Sigmoid colon (tissue), 7 donors: ENCODE results near the gene NT5C3B. TPM values are rescaled to one million over a fixed set of nuclear protein-coding genes. Genes with fewer than 3 reads are reported as not detected.

Source experiments
- DNase-seq: peaks from one replicate; pipeline ENCODE4 v3.0.0-alpha.2; 2019
- H3K27ac ChIP-seq, 4 donors: fragments of 200-600 bp; sonication (generic); one replicate each; pipeline ENCODE4 v1.5.1; 2016 to 2019; ENCODE audit warnings: mild to moderate bottlenecking in 1 of 4
- H3K27me3 ChIP-seq, 3 donors: fragments of 200-600 bp; sonication (generic); one replicate each; pipeline ENCODE4 v1.5.1; 2019; ENCODE audit warnings: mild to moderate bottlenecking in 1 of 3
- H3K36me3 ChIP-seq, 4 donors: fragments of 200-600 bp; sonication (generic); one replicate each; pipeline ENCODE4 v1.5.1; 2016 to 2019
- H3K4me1 ChIP-seq, 4 donors: fragments of 200-600 bp; sonication (generic); one replicate each; pipeline ENCODE4 v1.5.1; 2017 to 2019
- H3K4me3 ChIP-seq, 4 donors: fragments of 200-600 bp; sonication (generic); one replicate each; pipeline ENCODE4 v1.5.1; 2017 to 2019; ENCODE audit warnings: mild to moderate bottlenecking in 2 of 4, moderate library complexity in 1 of 4
- H3K9me3 ChIP-seq, 4 donors: fragments of 200-600 bp in 3 of 4; sonication (generic) in 3 of 4; one replicate each; pipeline versions ENCODE4 v1.5.1 to v1.6.1; 2013 to 2019
- EP300 ChIP-seq, 4 donors: sonication (generic); formaldehyde crosslinking; IDR thresholded peaks; one replicate each; pipeline ENCODE4 v1.6.1; 2017; ENCODE audit warnings: antibody characterized with exemption in 4 of 4
- POLR2A ChIP-seq, 2 donors: fragments of 450-650 bp; IDR thresholded peaks; one replicate each; pipeline ENCODE4 v1.6.1; 2016; ENCODE audit warnings: antibody characterized with exemption in 2 of 2, mild to moderate bottlenecking in 2 of 2, moderate library complexity in 2 of 2
- POLR2AphosphoS5 ChIP-seq, 4 donors: sonication (generic); formaldehyde crosslinking; IDR thresholded peaks; one replicate each; pipeline ENCODE4 v1.6.1; 2017; ENCODE audit warnings: antibody characterized with exemption in 4 of 4
- WGBS, 2 donors: extraction: QIAGEN DNeasy Blood & Tissue Kit; methylation state at CpG; one replicate each; pipeline ENCODE4 v1.1.7; 2013; 5-methylcytosine and 5-hydroxymethylcytosine counted together
- intact Hi-C: fragments of 100-400 bp; cut with DNase I; formaldehyde crosslinking; loops from one replicate; pipeline ENCODE4 v1.15.1; 2023
- polyA plus RNA-seq, 3 donors: library from polyadenylated mRNA; stranded (reverse); fragments of 200-250 nt; gene quantifications; one replicate each; pipeline ENCODE4 v1.2.3, GENCODE V29; 2013
- total RNA-seq, 4 donors: library from RNA; depleted of rRNA; stranded (reverse); fragments of >200 nt; gene quantifications; one replicate each; pipeline ENCODE4 v1.1.0, GENCODE V29; 2016
- TF ChIP-seq, protein P1 (sequence below), 4 experiments: fragments of 450-650 bp in 3 of 4; fragments of 200-600 bp in 1 of 4; IDR thresholded peaks; one replicate each; pipeline ENCODE4 v1.5.1; 2016 to 2019; ENCODE audit warnings: antibody characterized with exemption in 4 of 4, mild to moderate bottlenecking in 3 of 4, moderate library complexity in 2 of 4
- donor health status: healthy with polysubstance abuse.
- donor health status: Bipolar disorder and iron deficiency.
- donor health status: healthy.

Gene NT5C3B
- total and polyA plus RNA-seq, 7 donors, result 19.4 to 104 (median 58.5) TPM

DNA sequence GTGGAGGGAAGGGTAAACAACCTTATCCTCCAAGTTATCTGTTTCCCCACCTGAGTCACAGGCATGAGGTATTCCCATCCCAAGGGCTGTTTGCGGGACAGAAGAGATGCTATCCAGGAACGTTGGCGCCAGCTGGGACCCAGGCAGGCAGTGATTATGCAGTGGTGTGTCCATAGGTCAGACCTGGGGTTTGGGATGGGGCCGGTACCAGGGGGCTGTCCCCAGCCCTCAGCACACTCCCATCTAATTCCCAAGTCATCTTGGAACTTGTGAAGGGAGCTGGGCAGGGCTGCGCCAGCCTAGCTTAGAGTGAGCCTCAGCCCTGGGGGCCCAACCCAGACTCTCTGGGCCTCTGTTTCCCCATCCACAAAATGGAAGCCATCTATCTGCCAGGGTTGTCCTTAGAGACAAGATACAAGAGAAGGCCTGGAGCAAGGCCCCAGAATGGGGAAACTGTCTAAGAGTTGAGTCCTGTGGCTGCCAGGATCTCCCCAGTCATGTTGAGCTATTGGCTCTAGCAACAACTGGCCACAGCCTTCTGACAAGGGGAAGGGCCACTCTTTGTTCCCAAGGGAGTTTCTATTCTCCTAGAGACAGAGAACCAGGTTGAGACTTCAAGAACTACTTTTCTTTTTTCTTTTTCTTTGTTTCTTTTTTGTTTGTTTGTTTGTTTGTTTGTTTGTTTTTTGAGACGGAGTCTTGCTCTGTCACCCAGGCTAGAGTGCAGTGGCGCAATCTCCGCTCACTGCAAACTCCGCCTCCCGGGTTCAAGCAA is 39.7 kb downstream of the NT5C3B start:
- Histone ChIP-seq H3K4me3 (no peak overlapping the region), H3K4me1 (peaks cover 0 to 27% (median 18%) of the 10 kb centered on the region in 4 donors), H3K27me3 (no peaks in the 10 kb centered on the region), H3K36me3 (no peaks in the 10 kb centered on the region), H3K27ac (no peak overlapping the region), H3K9me3 (no peaks in the 10 kb centered on the region)
- no peak for TF ChIP-seq EP300 (IDR thresholded peaks at IDR 0.05)
- no peak for TF ChIP-seq POLR2AphosphoS5 (IDR thresholded peaks at IDR 0.05)
- TF ChIP-seq, protein P1, sequence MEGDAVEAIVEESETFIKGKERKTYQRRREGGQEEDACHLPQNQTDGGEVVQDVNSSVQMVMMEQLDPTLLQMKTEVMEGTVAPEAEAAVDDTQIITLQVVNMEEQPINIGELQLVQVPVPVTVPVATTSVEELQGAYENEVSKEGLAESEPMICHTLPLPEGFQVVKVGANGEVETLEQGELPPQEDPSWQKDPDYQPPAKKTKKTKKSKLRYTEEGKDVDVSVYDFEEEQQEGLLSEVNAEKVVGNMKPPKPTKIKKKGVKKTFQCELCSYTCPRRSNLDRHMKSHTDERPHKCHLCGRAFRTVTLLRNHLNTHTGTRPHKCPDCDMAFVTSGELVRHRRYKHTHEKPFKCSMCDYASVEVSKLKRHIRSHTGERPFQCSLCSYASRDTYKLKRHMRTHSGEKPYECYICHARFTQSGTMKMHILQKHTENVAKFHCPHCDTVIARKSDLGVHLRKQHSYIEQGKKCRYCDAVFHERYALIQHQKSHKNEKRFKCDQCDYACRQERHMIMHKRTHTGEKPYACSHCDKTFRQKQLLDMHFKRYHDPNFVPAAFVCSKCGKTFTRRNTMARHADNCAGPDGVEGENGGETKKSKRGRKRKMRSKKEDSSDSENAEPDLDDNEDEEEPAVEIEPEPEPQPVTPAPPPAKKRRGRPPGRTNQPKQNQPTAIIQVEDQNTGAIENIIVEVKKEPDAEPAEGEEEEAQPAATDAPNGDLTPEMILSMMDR (IDR thresholded peaks at IDR 0.05), result no peak
- no peak for TF ChIP-seq POLR2A (IDR thresholded peaks at IDR 0.05)
- WGBS, 2 donors, result 82 to 90% methylated on average over 10 of the region's 10 CpGs
- no peak for DNase-seq
- intact Hi-C loops, result no loop called here

DNA sequence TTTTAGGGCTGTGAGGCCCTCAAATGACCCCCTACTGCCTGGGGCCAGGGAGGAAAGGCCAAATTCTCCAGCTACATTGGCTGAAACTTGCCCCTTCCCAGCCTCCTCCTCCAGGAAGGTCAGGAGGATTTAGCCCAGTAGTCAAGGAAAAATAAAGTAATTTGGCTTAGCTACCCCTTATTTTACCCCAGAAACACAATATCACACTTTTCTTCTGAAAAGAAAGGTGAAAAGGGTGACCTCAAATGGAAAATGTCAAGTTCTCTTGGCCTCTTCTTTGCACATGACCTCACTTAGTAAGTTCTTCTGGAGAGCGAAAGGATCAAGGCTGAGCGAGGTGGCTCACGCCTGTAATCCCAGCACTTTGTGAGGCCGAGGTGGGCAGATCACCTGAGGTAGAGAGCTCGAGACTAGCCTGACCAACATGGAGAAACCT is 41.5 kb downstream of the NT5C3B start:
- WGBS, 2 donors, result 84 to 91% methylated on average over 5 of the region's 5 CpGs
- H3K36me3 ChIP-seq, result no peaks in the 10 kb centered on the region
- TF ChIP-seq, protein P1 (IDR thresholded peaks at IDR 0.05), result no peak
- peaks cover 0 to 18% (median 11%) of the 10 kb centered on the region in 4 donors for H3K4me1 ChIP-seq
- no peaks in the 10 kb centered on the region for H3K9me3 ChIP-seq
- DNase-seq, result no peak
- no peak overlapping the region for H3K27ac ChIP-seq
- H3K27me3 ChIP-seq, result no peaks in the 10 kb centered on the region
- intact Hi-C loops, result no loop called here
- H3K4me3 ChIP-seq, result no peak overlapping the region

DNA sequence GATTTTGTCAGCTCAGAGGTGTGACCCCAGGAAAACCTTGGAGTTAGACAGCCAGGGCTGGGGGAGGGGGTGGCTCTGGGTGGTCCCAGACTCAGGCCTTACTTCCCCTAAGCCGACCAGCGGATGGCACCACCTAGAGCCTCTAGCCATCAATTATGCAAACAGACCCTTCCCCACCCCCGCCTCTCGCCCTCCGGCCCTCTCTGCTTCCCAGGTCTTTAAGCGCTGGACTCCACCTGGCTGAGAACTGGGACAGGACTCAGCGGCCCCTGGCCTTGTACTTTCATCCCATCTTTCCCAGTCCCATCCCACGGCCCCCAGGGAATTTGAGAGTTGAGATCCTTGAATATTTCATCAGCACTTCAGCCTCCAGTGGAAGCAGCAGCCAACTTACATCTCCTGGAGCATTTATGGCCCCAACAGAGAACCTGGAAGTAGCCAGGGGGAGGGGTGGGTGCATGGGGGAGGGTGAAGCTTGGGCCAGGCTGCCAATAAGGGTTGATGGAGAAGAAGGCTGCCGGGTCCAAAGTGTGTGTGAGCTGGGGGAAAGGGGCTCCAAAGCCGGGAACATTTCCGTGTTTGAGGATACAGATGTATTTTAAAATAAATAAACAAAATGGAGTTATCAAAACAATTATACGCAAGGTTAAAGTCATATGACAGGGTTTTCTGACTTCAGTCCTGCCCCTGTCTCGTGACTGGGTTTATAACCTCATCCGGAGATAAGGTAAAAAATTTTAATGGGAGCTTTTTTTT is 42.1 kb downstream of the NT5C3B start:
- DNase-seq, result no peak
- no peak overlapping the region for H3K4me3 ChIP-seq
- TF ChIP-seq, protein P1 (IDR thresholded peaks at IDR 0.05), result no peak
- TF ChIP-seq EP300 (IDR thresholded peaks at IDR 0.05) (no peak), POLR2AphosphoS5 (IDR thresholded peaks at IDR 0.05) (no peak), POLR2A (IDR thresholded peaks at IDR 0.05) (no peak)
- H3K27me3 ChIP-seq, result no peaks in the 10 kb centered on the region
- intact Hi-C loops, result no loop called here
- H3K9me3 ChIP-seq, result no peaks in the 10 kb centered on the region
- H3K4me1 ChIP-seq, result peaks cover 0 to 18% (median 11%) of the 10 kb centered on the region in 4 donors
- H3K36me3 ChIP-seq, result no peaks in the 10 kb centered on the region
- WGBS, 2 donors, result 18 to 62% methylated on average over 14 of the region's 14 CpGs
- peak overlapping the region in 3 of 4 donors; percentile 8 to 40 (median 22) for H3K27ac ChIP-seq

DNA sequence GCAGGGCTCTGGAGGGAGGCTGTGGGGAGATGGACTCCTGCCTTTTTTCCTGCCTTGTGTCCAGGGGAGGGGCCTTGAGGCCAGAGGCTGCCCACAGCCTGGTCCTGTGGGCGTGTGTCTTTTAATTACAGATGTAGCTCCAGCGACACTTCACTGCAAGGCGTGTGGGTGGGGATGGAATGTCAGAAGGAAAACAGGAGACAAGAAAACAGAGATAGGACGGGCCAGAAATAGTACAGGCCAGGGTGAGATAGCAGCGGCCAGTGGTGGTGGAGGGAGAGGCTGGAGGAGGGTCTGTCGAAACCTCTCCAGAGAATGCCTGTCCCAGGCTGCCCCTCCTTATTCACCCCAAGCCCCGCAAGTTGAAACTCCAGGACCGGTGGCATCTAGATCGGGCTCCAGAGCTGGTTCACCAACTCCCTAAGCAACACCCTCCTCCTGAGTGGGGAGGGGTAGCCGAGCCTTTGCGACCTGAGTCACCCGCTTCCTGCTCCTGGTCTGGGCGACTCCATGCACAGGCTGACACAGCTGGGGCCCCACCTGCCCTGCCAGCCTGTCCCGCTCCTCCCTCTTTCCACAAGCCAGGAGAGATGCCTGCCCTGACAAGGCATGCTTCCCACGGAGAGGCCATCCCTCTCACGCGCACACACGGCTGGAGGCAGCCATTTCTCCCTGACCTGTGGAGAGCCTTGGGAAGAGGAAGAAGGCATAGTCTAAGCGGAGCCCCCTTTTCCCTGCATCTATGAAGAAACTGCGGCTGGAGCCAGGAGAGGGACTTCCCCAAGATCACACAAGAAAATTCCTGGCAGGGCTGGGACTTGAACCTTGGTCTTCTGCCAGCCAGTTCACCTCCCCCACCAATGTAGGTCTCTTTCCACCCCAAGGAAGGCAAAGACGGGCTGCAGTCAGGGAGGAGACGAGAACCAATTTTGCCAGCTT is 42.9 kb downstream of the NT5C3B start:
- H3K9me3 ChIP-seq, result no peaks in the 10 kb centered on the region
- intact Hi-C loops, result no loop called here
- H3K4me3 ChIP-seq, result no peak overlapping the region
- DNase-seq, result no peak
- peak overlapping the region; percentile 1 to 40 (median 15) for H3K27ac ChIP-seq
- H3K27me3 ChIP-seq, result no peaks in the 10 kb centered on the region
- H3K4me1 ChIP-seq, result peaks cover 0 to 18% (median 11%) of the 10 kb centered on the region in 4 donors
- no peaks in the 10 kb centered on the region for H3K36me3 ChIP-seq
- TF ChIP-seq, protein P1 (IDR thresholded peaks at IDR 0.05), result no peak
- TF ChIP-seq POLR2AphosphoS5 (IDR thresholded peaks at IDR 0.05) (no peak), POLR2A (IDR thresholded peaks at IDR 0.05) (no peak), EP300 (IDR thresholded peaks at IDR 0.05) (no peak)
- 7 to 36% methylated on average over 22 of the region's 22 CpGs for WGBS, 2 donors
